Measurements from ENCODE around the gene KAZN.

Gene KAZN

GRCh38 chr1:14648896-14649855, 50.7 kb downstream of the KAZN start:
- DNase-seq: no peak

- DNase-seq: no peak
These were observed 51.5 kb downstream of the KAZN start for GRCh38 chr1:14649976-14650375.

- DNase-seq: no peak
These were observed 52.5 kb downstream of the KAZN start for GRCh38 chr1:14650951-14651350.

- DNase-seq: no peak
These were observed 54.4 kb downstream of the KAZN start for GRCh38 chr1:14652840-14653239.

GRCh38 chr1:14653461-14653960, 55.0 kb downstream of the KAZN start:
- DNase-seq: no peak

GRCh38 chr1:14654554-14654953, 56.1 kb downstream of the KAZN start:
- no peak for DNase-seq

GRCh38 chr1:14655385-14655784, 56.9 kb downstream of the KAZN start:
- DNase-seq: no peak

- no peak for DNase-seq
These were observed 58.0 kb downstream of the KAZN start for GRCh38 chr1:14656384-14656937.

- DNase-seq: no peak
These were observed 60.2 kb downstream of the KAZN start for GRCh38 chr1:14658642-14659041.

- DNase-seq: no peak
These were observed 61.4 kb downstream of the KAZN start for GRCh38 chr1:14659913-14660312.

- DNase-seq: no peak
These were observed 62.3 kb downstream of the KAZN start for GRCh38 chr1:14660801-14661200.

- peak; percentile 25 for DNase-seq
These were observed 62.7 kb downstream of the KAZN start for GRCh38 chr1:14661222-14661621.

- DNase-seq: no peak
These were observed 63.6 kb downstream of the KAZN start for GRCh38 chr1:14662116-14662515.

- DNase-seq: no peak
These were observed 65.3 kb downstream of the KAZN start for GRCh38 chr1:14663773-14664172.

GRCh38 chr1:14666373-14666772, 67.9 kb downstream of the KAZN start:
- peak; percentile 34 for DNase-seq

GRCh38 chr1:14666962-14667650, 68.6 kb downstream of the KAZN start:
- no peak for DNase-seq

GRCh38 chr1:14667651-14667984, 69.1 kb downstream of the KAZN start:
- no peak for DNase-seq

- no peak for DNase-seq
These were observed 70.1 kb downstream of the KAZN start for GRCh38 chr1:14668538-14668937.

GRCh38 chr1:14672005-14672404, 73.5 kb downstream of the KAZN start:
- no peak for DNase-seq

- no peak for DNase-seq
These were observed 75.5 kb downstream of the KAZN start for GRCh38 chr1:14674030-14674429.

GRCh38 chr1:14676400-14676799, 77.9 kb downstream of the KAZN start:
- DNase-seq: no peak

GRCh38 chr1:14677292-14677971, 78.9 kb downstream of the KAZN start:
- DNase-seq: peak; percentile 19

- DNase-seq: no peak
These were observed 79.6 kb downstream of the KAZN start for GRCh38 chr1:14678011-14678638.

All from fibroblast of skin of right quadriceps (primary cell).